SK-N-SH (cell line): ENCODE data around the gene UPF3A. TPM values are rescaled to one million over a fixed set of nuclear protein-coding genes. Genes with fewer than 3 reads are reported as not detected.

Experiments
- CTCF ChIA-PET: fragments of 300-600, 350-600 bp; formaldehyde crosslinking; extraction: SDS; loops from one replicate; lab custom pipeline; 2021; lab: Yijun Ruan, JAX
- POLR2A ChIA-PET: fragments of 350-600 bp; sonication (Branson Sonifier 250); formaldehyde crosslinking; extraction: SDS; loops from one replicate; lab custom pipeline; 2020; ENCODE audit warnings: antibody characterized with exemption, inconsistent platforms; lab: Yijun Ruan, JAX
- DNase-seq: peaks from one replicate; pipeline ENCODE4 v3.0.0; 2012
- H2AFZ ChIP-seq: fragments of 200-600 bp; sonication (generic); 2 replicates; pipeline ENCODE4 v1.8.1; 2016; ENCODE audit warnings: antibody characterized with exemption, mild to moderate bottlenecking, low read depth
- H3F3A ChIP-seq: fragments of 200-600 bp; sonication (generic); replicated peaks from 2 replicates; pipeline ENCODE3; 2016; ENCODE audit warnings: antibody characterized with exemption, mild to moderate bottlenecking; ENCODE audit not compliant: insufficient read depth
- H3K27ac ChIP-seq, 2 experiments: fragments of 200-500 bp in 1 of 2; fragments of 200-600 bp in 1 of 2; sonication (Bioruptor generic) in 1 of 2; sonication (generic), shearing (Covaris generic) in 1 of 2; 2 replicates each; pipeline versions ENCODE4 v1.5.1 to v1.6.1; 2014 to 2016; ENCODE audit warnings: low read depth in 2 of 2, inconsistent platforms in 1 of 2, low read length in 1 of 2, mild to moderate bottlenecking in 1 of 2, mixed read lengths in 1 of 2
- H3K27me3 ChIP-seq: fragments of 200-600 bp; sonication (generic), shearing (Covaris generic); 2 replicates; pipeline ENCODE4 v1.6.1; 2016; ENCODE audit warnings: mixed run types; ENCODE audit not compliant: insufficient read depth
- H3K36me3 ChIP-seq, 2 experiments: fragments of 200-500 bp in 1 of 2; fragments of 200-600 bp in 1 of 2; sonication (Bioruptor generic) in 1 of 2; sonication (generic) in 1 of 2; replicated peaks in 1 of 2; 2 replicates each; pipeline versions ENCODE3 to v1.5.1; 2014 to 2016; ENCODE audit warnings: low read length in 1 of 2, mild to moderate bottlenecking in 1 of 2; ENCODE audit not compliant: insufficient read depth in 2 of 2, control insufficient read depth in 1 of 2
- H3K4me1 ChIP-seq, 2 experiments: fragments of 200-500 bp in 1 of 2; fragments of 200-600 bp in 1 of 2; sonication (Bioruptor generic) in 1 of 2; sonication (generic), shearing (Covaris generic) in 1 of 2; 2 replicates each; pipeline versions ENCODE4 v1.5.1 to v1.6.1; 2014 to 2016; ENCODE audit warnings: low read depth in 1 of 2, low read length in 1 of 2, mixed run types in 1 of 2; ENCODE audit not compliant: insufficient read depth in 2 of 2, control insufficient read depth in 1 of 2
- H3K4me2 ChIP-seq: fragments of 200-600 bp; sonication (generic), shearing (Covaris generic); 2 replicates; pipeline ENCODE4 v1.6.1; 2017; ENCODE audit warnings: mixed run types
- H3K4me3 ChIP-seq, 2 experiments: fragments of 200-500 bp in 1 of 2; fragments of 200-600 bp in 1 of 2; sonication (Bioruptor generic) in 1 of 2; sonication (generic), shearing (Covaris generic) in 1 of 2; 2 replicates each; pipeline versions ENCODE4 v1.5.1 to v1.8.1; 2014 to 2016; ENCODE audit warnings: low read depth in 2 of 2, inconsistent platforms in 1 of 2, low read length in 1 of 2, mild to moderate bottlenecking in 1 of 2, mixed read lengths in 1 of 2, moderate library complexity in 1 of 2
- H3K79me2 ChIP-seq: fragments of 200-600 bp; sonication (generic); 2 replicates; pipeline ENCODE4 v1.8.1; 2017; ENCODE audit warnings: mild to moderate bottlenecking; ENCODE audit not compliant: insufficient read depth
- H3K9ac ChIP-seq: fragments of 200-600 bp; sonication (generic); 2 replicates; pipeline ENCODE4 v1.6.1; 2017; ENCODE audit warnings: mixed run types
- H3K9me2 ChIP-seq: fragments of 200-600 bp; sonication (generic); 2 replicates; pipeline ENCODE4 v1.6.1; 2017; ENCODE audit warnings: mixed run types
- H3K9me3 ChIP-seq: fragments of 200-600 bp; sonication (generic); 2 replicates; pipeline ENCODE4 v1.6.1; 2017; ENCODE audit warnings: mixed run types, mild to moderate bottlenecking, moderate library complexity
- H4K20me1 ChIP-seq: fragments of 200-600 bp; sonication (generic); 2 replicates; pipeline ENCODE4 v1.6.1; 2017; ENCODE audit warnings: mild to moderate bottlenecking, mixed run types; ENCODE audit not compliant: insufficient read depth
- EZH2phosphoT487 ChIP-seq: fragments of 200-600 bp; sonication (generic); IDR thresholded peaks from 2 replicates; pipeline ENCODE4 v1.6.1; 2017; ENCODE audit warnings: low read depth, mixed run types, mild to moderate bottlenecking, antibody characterized with exemption, moderate library complexity, borderline replicate concordance
- FOXJ3 ChIP-seq: sonication (generic); formaldehyde crosslinking; IDR thresholded peaks from 2 replicates; pipeline ENCODE4 v1.5.1; 2020; ENCODE audit warnings: mild to moderate bottlenecking, missing genetic modification reagents
- GATA2 ChIP-seq: sonication (generic); formaldehyde crosslinking; IDR thresholded peaks from 2 replicates; pipeline ENCODE4 v1.5.0; 2020; ENCODE audit warnings: mild to moderate bottlenecking, missing genetic modification reagents
- IRF3 ChIP-seq: fragments of 150-350 bp; IDR thresholded peaks from 2 replicates; pipeline ENCODE4 v1.6.1; 2016; ENCODE audit warnings: mild to moderate bottlenecking, low read depth, low read length
- JUND ChIP-seq: IDR thresholded peaks from 2 replicates; pipeline ENCODE4 v1.4.0; 2012
- MAX ChIP-seq: IDR thresholded peaks from 2 replicates; pipeline ENCODE4 v1.4.0; 2012; ENCODE audit warnings: low read depth
- MEF2A ChIP-seq: IDR thresholded peaks from 2 replicates; pipeline ENCODE4 v1.4.0; 2012; ENCODE audit warnings: low read depth, borderline replicate concordance
- MXI1 ChIP-seq: IDR thresholded peaks from 2 replicates; pipeline ENCODE4 v1.6.1; 2012; ENCODE audit warnings: mild to moderate bottlenecking, low read depth, low read length, improper control_type of control experiment
- NRF1 ChIP-seq: IDR thresholded peaks from 2 replicates; pipeline ENCODE4 v1.6.1; 2012; ENCODE audit warnings: low read depth, mild to moderate bottlenecking, low read length
- RCOR1 ChIP-seq: fragments of 150-350 bp; IDR thresholded peaks from 2 replicates; pipeline ENCODE4 v1.6.1; 2017; ENCODE audit warnings: antibody characterized with exemption, low read length
- REST ChIP-seq: IDR thresholded peaks from 2 replicates; pipeline ENCODE4 v1.6.1; 2012; ENCODE audit warnings: mild to moderate bottlenecking, low read depth, low read length, moderate library complexity
- RFX5 ChIP-seq: IDR thresholded peaks from 2 replicates; pipeline ENCODE4 v1.6.1; 2012; ENCODE audit warnings: mild to moderate bottlenecking, improper control_type of control experiment, low read length
- TAF1 ChIP-seq: IDR thresholded peaks from 2 replicates; pipeline ENCODE4 v1.6.1; 2012; ENCODE audit warnings: low read depth, mild to moderate bottlenecking, low read length, moderate library complexity, borderline replicate concordance
- USF1 ChIP-seq: IDR thresholded peaks from 2 replicates; pipeline ENCODE4 v1.4.0; 2012; ENCODE audit warnings: low read depth, borderline replicate concordance
- USF2 ChIP-seq: fragments of 150-350 bp; IDR thresholded peaks from 2 replicates; pipeline ENCODE4 v1.6.1; 2017; ENCODE audit warnings: antibody characterized with exemption, low read length, low read depth, borderline replicate concordance
- ZBTB33 ChIP-seq: IDR thresholded peaks from 2 replicates; pipeline ENCODE4 v1.4.0; 2012; ENCODE audit warnings: low read depth, borderline replicate concordance
- WGBS: methylation state at CpG from one replicate; pipeline ENCODE4 v1.1.6; 2017; ENCODE audit warnings: low lambda C conversion rate; 5-methylcytosine and 5-hydroxymethylcytosine counted together
- polyA plus RNA-seq, 3 experiments: library from polyadenylated mRNA; depleted of rRNA; stranded (reverse); fragments of >200 nt; gene quantifications; 2 replicates each; pipeline ENCODE4 v1.2.3, GENCODE V29; 2012

The UPF3A gene
- polyA plus RNA-seq, 1 of the 3 experiments (the other 2 are of a cell fraction), result 63.2 TPM

- Histone ChIP-seq H2AFZ (no peak overlapping the region), H4K20me1 (no peaks in the 10 kb centered on the region), H3K9me3 (no peaks in the 10 kb centered on the region; the same call in 1 of the 2 replicates), H3K9ac (peak overlapping the region; percentile 87), H3K4me1 (peaks cover 0 to 5% of the 10 kb centered on the region in 2 experiments; a peak in 3 of 4 replicates), H3K27me3 (no peaks in the 10 kb centered on the region), H3K9me2 (no peaks in the 10 kb centered on the region), H3F3A (peaks cover 4% of the 10 kb centered on the region), H3K79me2 (peaks cover 44% of the 10 kb centered on the region), H3K27ac (no peak overlapping the region), H3K36me3 (peaks cover 34 to 42% of the 10 kb centered on the region in 2 experiments), H3K4me3 (peak overlapping the region; percentile 87 to 94), H3K4me2 (peak overlapping the region; percentile 85)
- DNase-seq, result no peak
- TF ChIP-seq ZBTB33, result no peak
- no peak for TF ChIP-seq MXI1
- TF ChIP-seq MAX, result no peak
- TF ChIP-seq RCOR1, result no peak
- no peak for TF ChIP-seq REST
- no peak for TF ChIP-seq JUND
- TF ChIP-seq USF2, result no peak
- TF ChIP-seq NRF1, result no peak
- no peak for TF ChIP-seq MEF2A
- TF ChIP-seq USF1, result no peak
- TF ChIP-seq RFX5, result no peak
- no peak for TF ChIP-seq GATA2
- no peak for TF ChIP-seq EZH2phosphoT487
- no peak for TF ChIP-seq TAF1
- TF ChIP-seq IRF3, result no peak
- no peak for TF ChIP-seq FOXJ3 (CRISPR knock-in tag)
- 74% methylated on average over 4 of the region's 4 CpGs for WGBS
- POLR2A ChIA-PET, result no interaction called here
- CTCF ChIA-PET, result interaction anchor here (0.9 to 2.1 kb wide), 2 partner anchors 9 to 420 kb away, joined by 3 to 5 read pairs; no protein-coding TSS in a partner anchor
Observed at GRCh38 chr13:114236227-114236626, 45.2 kb upstream of the UPF3A start.
